Measurements from ENCODE around the gene NRDE2.
"Not testable (repeated sequence)": the region's sequence is repeated elsewhere in the genome, so short reads cannot be mapped to it uniquely, and the experiment has no call there.

Gene NRDE2

GRCh38 chr14:90341784-90342183 is 10.0 kb upstream of the NRDE2 start:
- no peak for DNase-seq (ENCODE audit: low read depth)

- DNase-seq (ENCODE audit: low read depth) = not testable (repeated sequence)
These were observed 9.5 kb upstream of the NRDE2 start for GRCh38 chr14:90341232-90341631.

- DNase-seq (ENCODE audit: low read depth) = no peak
These were observed 5.2 kb upstream of the NRDE2 start for GRCh38 chr14:90336985-90337384.

DNA sequence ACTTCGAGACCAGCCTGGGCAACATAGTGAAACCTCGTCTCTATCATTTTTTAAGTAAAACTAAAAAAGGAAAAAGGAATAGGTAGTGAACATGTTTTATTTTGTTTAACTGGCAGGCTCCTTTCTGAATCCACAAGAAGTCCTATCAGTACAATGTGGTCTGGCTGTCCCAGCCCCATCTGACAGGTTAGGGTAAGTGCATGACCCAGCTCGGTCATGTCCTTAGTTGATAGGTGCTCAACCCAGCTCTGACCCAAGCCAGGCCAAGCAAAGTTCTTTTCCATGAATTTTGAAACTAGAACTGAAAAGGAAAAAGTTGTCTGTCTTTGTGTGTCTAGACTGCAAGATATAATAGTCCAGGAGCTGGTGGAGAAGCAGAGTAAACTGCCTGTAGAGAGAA is 4.7 kb upstream of the NRDE2 start:
- DNase-seq (ENCODE audit: low read depth) = no peak

- no peak for DNase-seq (ENCODE audit: low read depth)
These were observed 487 bp upstream of the NRDE2 start for GRCh38 chr14:90332271-90332584.

DNA sequence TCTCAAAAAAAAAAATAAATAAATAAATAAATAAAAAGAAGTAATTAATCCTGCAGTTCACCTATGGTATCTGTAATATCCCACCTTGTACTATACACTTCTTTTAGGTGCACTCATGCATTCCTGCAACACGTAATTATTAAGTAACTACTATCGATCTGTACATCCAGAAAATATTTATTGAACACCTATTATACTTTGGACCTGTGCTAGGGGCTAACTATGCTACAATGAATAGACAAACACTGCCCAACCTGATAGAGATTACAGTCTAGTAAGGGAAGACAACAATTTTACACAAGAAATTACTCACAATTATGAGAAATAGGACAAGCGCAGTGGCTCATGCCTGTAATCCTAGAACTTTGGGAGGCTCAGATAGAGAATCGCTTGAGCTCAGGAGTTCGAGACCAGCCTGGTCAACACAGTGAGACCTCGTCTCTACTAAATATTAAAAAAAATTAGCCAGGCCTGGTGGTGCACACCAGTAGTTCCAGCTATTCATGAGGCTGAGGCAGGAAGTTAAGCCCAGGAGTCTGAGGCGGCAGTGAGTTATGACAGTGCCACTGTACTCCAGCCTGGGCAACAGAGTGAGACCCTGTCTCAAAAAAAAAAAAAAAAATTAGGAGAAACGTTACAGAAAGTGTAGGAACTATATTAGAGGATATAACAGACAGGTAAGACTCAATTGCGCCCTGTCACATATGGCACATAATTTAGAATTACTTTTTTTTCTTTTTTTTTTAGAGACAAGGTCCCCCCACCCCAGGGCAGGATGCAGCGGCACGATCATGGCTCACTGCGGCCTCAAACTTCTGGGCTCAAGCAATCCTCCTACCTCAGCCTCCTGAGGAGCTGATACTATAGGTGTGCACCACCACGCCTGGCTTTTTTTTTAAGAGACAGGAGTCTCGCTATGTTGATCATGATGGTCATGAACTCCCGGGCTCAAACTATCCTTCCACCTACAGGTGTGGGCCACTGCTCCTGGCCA is 1.2 kb downstream of the NRDE2 start:
- no peak for DNase-seq (ENCODE audit: low read depth)

DNA sequence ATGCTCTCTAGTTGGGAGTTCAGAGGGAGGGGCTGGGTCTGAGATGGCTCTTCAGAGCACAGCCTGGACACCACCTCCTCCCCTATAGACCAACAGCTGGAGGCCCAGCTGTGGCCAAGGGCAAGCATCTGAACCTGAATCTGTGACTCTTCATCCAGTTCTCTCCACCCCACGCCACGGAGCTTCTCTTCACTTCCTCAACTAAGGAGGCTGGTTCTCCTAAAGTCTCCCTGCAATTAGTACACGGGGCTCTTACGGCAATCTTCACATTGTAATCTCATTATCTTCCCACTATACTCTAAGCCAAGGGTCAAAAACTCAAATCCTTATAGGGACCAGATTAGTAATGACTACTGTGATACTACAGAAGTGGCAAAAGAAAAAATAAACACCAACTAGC is 9.8 kb downstream of the NRDE2 start:
- DNase-seq (ENCODE audit: low read depth) = no peak

DNA sequence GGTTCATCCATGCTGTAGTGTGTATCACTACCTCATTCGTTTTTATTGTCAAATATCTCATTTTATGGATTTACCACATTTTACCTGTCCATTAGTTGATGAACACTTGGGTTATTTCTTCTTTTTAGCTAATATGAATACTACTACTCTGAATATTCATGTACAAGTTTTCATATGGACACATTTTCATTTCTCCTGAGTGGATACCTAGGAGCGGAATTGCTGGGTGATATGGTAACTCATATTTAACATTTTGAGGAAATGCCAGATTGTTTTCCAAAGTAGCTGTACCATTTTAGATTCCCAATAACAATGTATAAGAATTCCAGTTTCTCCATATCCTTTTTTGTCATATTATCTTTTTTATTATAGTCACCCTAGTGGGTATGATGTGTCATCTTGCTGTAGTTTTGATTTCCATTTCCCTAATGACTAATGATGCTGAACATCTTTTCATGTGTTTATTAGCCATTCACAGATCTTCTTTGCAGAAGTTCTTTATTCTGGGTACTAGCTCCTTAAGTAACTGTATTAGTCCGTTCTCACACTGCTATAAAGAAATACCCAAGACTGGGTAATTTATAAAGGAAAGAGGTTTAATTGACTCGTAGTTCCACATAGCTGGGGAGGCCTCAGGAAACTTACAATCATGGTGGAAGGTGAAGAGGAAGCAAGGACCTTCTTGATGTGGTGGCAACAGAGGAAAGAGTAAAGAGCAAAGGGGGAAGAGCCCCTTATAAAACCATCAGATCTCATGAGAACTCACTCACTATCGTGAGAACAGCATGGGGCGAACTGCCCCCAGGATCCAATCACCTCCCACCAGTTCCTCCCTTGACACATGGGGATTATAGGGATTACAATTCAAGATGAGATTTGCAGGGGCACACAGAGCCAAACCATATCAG is 11.9 kb downstream of the NRDE2 start:
- DNase-seq (ENCODE audit: low read depth) = no peak

GRCh38 chr14:90319173-90319572 is 12.6 kb downstream of the NRDE2 start:
- no peak for DNase-seq (ENCODE audit: low read depth)

- no peak for DNase-seq (ENCODE audit: low read depth)
These were observed 13.7 kb downstream of the NRDE2 start for GRCh38 chr14:90318016-90318415.

DNA sequence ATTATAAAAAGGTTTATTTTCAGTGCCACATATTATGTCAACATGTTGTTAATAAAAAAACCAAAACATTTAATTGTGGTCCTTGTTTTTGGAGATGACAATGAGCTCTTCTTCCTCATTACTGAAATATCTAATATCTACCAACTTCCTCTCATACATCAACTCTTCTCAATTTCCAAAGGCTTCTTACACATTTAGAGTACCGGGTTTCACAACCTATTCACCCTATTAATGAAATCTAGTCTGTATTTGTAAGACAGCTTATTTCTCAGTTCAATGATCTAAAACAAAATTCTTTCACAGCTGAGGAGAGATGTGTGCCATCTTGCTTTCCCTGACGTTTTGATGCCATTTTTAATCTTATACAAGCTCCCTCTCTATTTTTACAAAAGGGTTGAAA is 14.5 kb downstream of the NRDE2 start:
- DNase-seq (ENCODE audit: low read depth) = no peak

DNA sequence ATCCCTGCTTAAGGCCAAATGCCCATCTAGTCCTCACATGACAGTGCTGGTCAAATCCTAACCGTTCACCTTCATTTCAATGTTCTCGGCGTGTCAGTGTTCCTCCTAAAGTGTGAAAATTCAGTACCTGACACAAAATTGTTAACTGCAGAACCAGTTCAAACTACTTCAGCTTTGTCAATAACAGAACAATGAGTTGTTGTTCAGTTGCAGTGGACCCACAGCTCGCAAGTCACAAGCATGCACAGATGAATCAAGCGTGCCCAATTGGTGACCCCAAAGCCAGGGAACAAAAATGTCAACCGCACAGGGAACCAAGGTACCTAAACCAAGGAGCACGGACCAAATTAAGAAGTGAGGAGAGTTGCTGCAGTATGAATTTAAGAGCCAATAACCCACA is 23.2 kb downstream of the NRDE2 start:
- no peak for DNase-seq (ENCODE audit: low read depth)

DNA sequence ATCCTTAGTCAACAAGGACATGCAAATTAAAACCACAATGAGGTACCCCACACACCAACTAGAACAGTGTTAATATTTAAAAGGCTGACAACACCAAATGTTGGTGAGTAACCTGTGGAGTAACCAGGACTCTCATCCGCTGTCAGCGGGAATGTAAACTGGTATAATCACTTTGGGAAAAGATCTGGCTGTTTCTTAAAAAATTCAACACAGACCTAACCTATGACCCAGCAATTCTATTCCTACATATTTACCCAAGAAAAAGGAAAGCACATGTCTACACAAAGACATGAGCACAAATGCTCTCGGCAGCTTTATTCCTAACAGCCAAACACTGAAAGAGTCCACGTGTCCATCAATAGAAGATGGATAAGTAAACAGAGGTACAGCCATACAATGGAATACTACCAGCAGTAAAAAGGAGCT is 26.6 kb downstream of the NRDE2 start:
- no peak for DNase-seq (ENCODE audit: low read depth)

GRCh38 chr14:90304502-90304901 is 27.2 kb downstream of the NRDE2 start:
- DNase-seq (ENCODE audit: low read depth) = no peak

- DNase-seq (ENCODE audit: low read depth) = no peak
These were observed 28.3 kb downstream of the NRDE2 start for GRCh38 chr14:90303473-90303872.

DNA sequence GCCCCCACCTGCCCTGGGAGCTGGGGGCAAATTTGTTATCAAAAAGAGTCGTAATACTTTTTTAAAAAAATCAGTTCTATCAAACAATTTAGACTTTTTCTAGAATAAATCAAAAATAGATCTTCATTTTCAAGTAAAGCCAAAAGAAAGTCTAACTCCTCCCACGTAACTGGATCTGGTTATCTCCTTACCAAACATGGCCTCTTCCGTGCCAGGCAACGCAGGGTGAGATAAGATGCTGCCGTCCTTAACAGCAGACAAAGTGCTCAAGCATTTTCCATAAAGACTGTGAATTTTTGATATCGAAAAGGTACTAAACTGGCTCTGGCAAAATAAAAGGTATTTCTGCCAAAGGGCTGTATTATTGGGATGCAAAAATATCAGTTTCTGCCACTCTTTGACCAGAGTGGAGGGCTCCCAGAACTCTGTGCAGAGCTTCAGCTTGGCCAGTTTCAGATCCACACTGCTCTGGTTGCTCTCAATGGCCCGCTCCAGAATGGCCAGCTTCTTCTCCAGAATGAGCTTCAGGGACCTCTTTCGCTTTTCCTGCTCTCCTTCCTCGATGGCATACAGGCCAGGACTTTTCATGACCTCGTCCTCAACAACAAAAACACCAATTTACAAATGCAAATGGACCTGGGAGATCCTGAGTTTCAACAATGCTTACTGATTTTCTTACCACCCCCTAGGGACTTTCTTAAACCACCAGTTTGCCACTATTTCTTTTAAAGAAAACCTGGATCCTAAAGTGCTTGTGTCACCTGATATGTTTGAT is 29.0 kb downstream of the NRDE2 start:
- no peak for DNase-seq (ENCODE audit: low read depth)

DNA sequence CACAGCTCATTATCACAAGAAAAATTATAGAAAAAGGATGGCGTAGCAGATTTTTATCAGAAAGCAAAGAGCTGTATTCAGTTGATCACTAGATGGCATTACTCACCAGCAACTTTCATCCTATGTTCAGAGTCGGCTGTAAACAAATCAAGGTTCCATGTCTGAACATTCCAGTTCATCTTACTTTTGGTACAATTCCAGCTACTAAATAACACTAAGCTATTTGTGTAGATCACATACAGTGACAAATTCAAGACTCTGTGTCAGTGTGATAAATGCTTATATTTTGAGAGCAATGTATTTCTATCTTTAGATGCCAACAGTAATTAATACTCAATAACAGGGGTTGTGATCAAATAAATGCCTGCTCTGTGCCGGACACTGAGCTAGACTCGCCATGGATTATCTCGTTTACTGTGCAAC is 30.1 kb downstream of the NRDE2 start:
- DNase-seq (ENCODE audit: low read depth) = no peak

DNA sequence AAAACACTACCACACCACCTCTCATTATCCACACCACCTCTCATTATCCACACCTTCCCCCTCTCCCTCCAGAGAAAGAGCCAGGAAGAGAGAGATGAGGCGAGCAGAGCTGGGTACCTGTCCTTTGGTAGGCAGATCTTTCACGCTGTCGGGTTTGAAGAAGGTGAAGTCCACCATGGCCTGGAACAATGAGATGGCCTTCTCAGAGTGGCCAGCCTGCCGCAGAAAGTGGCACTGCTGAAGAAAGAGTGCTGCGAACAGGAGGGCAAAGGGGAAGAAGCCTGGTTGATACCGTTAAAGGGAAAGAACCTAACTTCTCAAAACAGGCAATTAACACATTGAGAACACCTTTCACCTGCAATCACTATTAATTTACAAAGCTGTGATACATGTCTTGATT is 30.6 kb downstream of the NRDE2 start:
- DNase-seq (ENCODE audit: low read depth) = no peak

- no peak for DNase-seq (ENCODE audit: low read depth)
These were observed 31.1 kb downstream of the NRDE2 start for GRCh38 chr14:90300611-90301047.

GRCh38 chr14:90299408-90299807 is 32.3 kb downstream of the NRDE2 start:
- DNase-seq (ENCODE audit: low read depth) = no peak

- DNase-seq (ENCODE audit: low read depth) = no peak
These were observed 33.7 kb downstream of the NRDE2 start for GRCh38 chr14:90297876-90298629.
